Heart right ventricle (tissue), 16 donors: Measurements from ENCODE around the gene PAQR5. TPM values are rescaled to one million over a fixed set of nuclear protein-coding genes. Genes with fewer than 3 reads are reported as not detected.
"Not testable (repeated sequence)": the region's sequence is repeated elsewhere in the genome, so short reads cannot be mapped to it uniquely, and the experiment has no call there.

Source experiments
- ATAC-seq, 8 donors: fragments of 200-7000 bp; cut with Tn5 transposase; one replicate each; pipeline ENCODE4 v1.9.1; 2020; ENCODE audit warnings: mild to moderate bottlenecking in 8 of 8, moderate library complexity in 8 of 8, moderate number of reproducible peaks in 1 of 8
- DNase-seq, 2 donors: peaks; one replicate each; pipeline ENCODE4 v3.0.0-alpha.2; 2020
- H3K27ac ChIP-seq, 10 donors: fragments of 200-600 bp; sonication (generic) in 2 of 10; one replicate each; pipeline versions ENCODE4 v1.5.0 to v1.8.0; 2020 to 2022; ENCODE audit warnings: mild to moderate bottlenecking in 3 of 10
- H3K27me3 ChIP-seq, 7 donors: fragments of 200-600 bp; one replicate each; pipeline ENCODE4 v1.8.0; 2021 to 2022; ENCODE audit warnings: mild to moderate bottlenecking in 2 of 7
- H3K36me3 ChIP-seq, 9 donors: fragments of 200-600 bp; sonication (generic) in 1 of 9; one replicate each; pipeline versions ENCODE4 v1.5.0 to v1.8.0; 2020 to 2022; ENCODE audit warnings: mild to moderate bottlenecking in 2 of 9
- H3K4me1 ChIP-seq, 9 donors: fragments of 200-600 bp; sonication (generic) in 1 of 9; one replicate each; pipeline versions ENCODE4 v1.5.0 to v1.8.0; 2020 to 2022; ENCODE audit warnings: mild to moderate bottlenecking in 4 of 9
- H3K4me3 ChIP-seq, 10 donors: fragments of 200-600 bp; sonication (generic) in 2 of 10; one replicate each; pipeline versions ENCODE4 v1.5.0 to v1.8.0; 2020 to 2022; ENCODE audit warnings: mild to moderate bottlenecking in 7 of 10, moderate library complexity in 2 of 10
- H3K9me3 ChIP-seq, 11 donors: fragments of 200-600 bp in 10 of 11; sonication (generic) in 2 of 11; one replicate each; pipeline versions ENCODE4 v1.5.0 to v1.8.0; 2013 to 2022; ENCODE audit warnings: mild to moderate bottlenecking in 2 of 11, control low read depth in 1 of 11, moderate library complexity in 1 of 11
- WGBS, 2 donors: extraction: QIAGEN DNeasy Blood & Tissue Kit; methylation state at CpG; one replicate each; pipeline ENCODE4 v1.1.7; 2013; ENCODE audit warnings: inconsistent platforms in 1 of 2; 5-methylcytosine and 5-hydroxymethylcytosine counted together
- intact Hi-C, 10 donors: fragments of 100-400 bp; cut with DNase I; formaldehyde crosslinking; loops; one replicate each; pipeline versions ENCODE4 v1.11.1 to v1.14.2; 2022
- polyA plus RNA-seq, 2 donors: library from polyadenylated mRNA; stranded (reverse); fragments of 200-250 nt; gene quantifications; one replicate each; pipeline ENCODE4 v1.2.3, GENCODE V29; 2013
- total RNA-seq, 10 donors: library from RNA; stranded (reverse); fragmentation: NEBNext Ultra II Directional in 3 of 10; extraction: Animal tissue kit (Norgen Biotek cat#: 25700) in 3 of 10; gene quantifications; one replicate each; pipeline versions ENCODE4 v1.2.1 to v1.2.4, GENCODE V29; 2021 to 2023
- TF ChIP-seq, protein P1 (sequence below), 9 donors: fragments of 200-600 bp; sonication (generic) in 2 of 9; IDR thresholded peaks; one replicate each; pipeline versions ENCODE4 v1.5.0 to v1.8.0; 2021 to 2022; ENCODE audit warnings: antibody characterized with exemption in 9 of 9, mild to moderate bottlenecking in 5 of 9, moderate library complexity in 1 of 9
- donor health status: Arrhythmogenic right ventricular cardiomyopathy.
- donor health status: ischemic (EF 13 %, LVEDD 7.1; RV severe dilation, severe dysfunction).
- donor health status: healthy with polysubstance abuse.
- donor health status: DM: no; HTN: yes; CAD: no.
- donor health status: DM: no; HTN: no; CAD: no.
- donor health status: ischemic (EF 25% LVEDD 6.9; RV normal size, moderate dysfunction).
- donor health status: ischemic (EF 25% LVEDD 5.7; RV mildly dilated, moderate dysfunction).
- donor health status: healthy.
- donor health status: DM: yes; HTN: yes; CAD: no.
- donor health status: Ischemic cardiomyopathy.
- donor health status: ischemic (EF 35%, LVEDD 5.7; RV mildly dilated, moderate dysfunction).
- donor health status: nonischemic (EF 11% LVEDD 7.7; RV severe dilation, severe dysfunction).
- donor health status: DM: yes; HTN: yes; CAD: no.
- donor health status: PGD.
- donor health status: ischemic (EF 29% LVEDD 5.4; RV normal size, mild dysfunction).
- donor health status: nonischemic (EF 23%, LVEDD 6.1; RV moderate dilation, normal function).

PAQR5 gene
- total and polyA plus RNA-seq, 12 donors = 0.32 to 1.0 (median 0.60) TPM

DNA sequence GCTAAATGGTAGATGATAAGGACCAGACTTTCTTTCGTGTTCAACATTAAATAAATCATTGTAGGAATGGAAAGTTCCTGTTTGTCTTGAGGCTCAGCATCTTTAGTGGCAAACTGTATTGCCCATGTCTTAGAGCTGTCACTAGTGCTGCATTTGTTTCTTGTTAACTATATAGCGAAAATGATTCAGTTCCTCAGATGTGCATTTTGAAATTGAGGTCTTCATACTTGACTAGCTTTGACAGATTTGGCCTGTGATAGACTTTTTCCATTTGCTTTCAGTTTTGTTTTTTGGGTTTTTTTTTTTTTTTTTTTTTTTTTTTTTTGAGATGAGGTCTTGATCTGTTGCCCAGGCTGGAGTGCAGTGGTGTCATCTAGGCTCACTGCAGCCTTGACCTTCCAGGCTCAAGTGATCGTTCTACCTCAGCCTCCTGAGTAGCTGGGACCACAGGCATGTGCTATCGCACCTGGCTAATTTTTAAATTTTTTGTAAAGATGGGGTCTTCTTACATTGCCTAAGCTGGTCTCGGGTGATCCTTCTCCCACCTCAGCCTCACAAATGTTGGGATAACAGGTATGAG, 144.4 kb downstream of the PAQR5 start:
- TF ChIP-seq, protein P1, sequence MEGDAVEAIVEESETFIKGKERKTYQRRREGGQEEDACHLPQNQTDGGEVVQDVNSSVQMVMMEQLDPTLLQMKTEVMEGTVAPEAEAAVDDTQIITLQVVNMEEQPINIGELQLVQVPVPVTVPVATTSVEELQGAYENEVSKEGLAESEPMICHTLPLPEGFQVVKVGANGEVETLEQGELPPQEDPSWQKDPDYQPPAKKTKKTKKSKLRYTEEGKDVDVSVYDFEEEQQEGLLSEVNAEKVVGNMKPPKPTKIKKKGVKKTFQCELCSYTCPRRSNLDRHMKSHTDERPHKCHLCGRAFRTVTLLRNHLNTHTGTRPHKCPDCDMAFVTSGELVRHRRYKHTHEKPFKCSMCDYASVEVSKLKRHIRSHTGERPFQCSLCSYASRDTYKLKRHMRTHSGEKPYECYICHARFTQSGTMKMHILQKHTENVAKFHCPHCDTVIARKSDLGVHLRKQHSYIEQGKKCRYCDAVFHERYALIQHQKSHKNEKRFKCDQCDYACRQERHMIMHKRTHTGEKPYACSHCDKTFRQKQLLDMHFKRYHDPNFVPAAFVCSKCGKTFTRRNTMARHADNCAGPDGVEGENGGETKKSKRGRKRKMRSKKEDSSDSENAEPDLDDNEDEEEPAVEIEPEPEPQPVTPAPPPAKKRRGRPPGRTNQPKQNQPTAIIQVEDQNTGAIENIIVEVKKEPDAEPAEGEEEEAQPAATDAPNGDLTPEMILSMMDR (IDR thresholded peaks at IDR 0.05) = no peak
- Histone ChIP-seq H3K27me3 (no peaks in the 10 kb centered on the region), H3K9me3 (no peaks in the 10 kb centered on the region), H3K4me3 (no peak overlapping the region), H3K27ac (no peak overlapping the region), H3K36me3 (peaks cover 0 to 42% (median 0%) of the 10 kb centered on the region in 9 donors), H3K4me1 (peaks cover 0 to 11% (median 0%) of the 10 kb centered on the region in 9 donors)
- 90 to 96% methylated on average over 5 of the region's 5 CpGs for WGBS, 2 donors
- DNase-seq (no peak), ATAC-seq (no peak)
- intact Hi-C loops = no loop called here

DNA sequence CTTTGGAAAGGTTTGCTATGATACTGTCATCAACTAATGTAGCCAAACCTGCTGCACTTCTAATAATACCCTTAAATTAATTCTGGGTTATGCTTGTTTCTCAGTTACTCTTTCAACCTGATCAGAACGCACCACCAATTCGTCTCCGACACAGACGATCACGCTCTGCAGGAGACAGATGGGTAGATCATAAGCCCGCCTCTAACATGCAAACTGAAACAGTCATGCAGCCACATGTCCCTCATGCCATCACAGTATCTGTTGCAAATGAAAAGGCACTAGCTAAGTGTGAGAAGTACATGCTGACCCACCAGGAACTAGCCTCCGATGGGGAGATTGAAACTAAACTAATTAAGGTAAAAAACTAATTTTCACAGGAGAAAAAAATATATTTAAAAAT, 146.0 kb downstream of the PAQR5 start:
- no peaks in the 10 kb centered on the region for H3K9me3 ChIP-seq
- no peaks in the 10 kb centered on the region for H3K27me3 ChIP-seq
- H3K4me3 ChIP-seq = no peak overlapping the region
- DNase-seq (no peak), ATAC-seq (no peak)
- peaks cover 0 to 11% (median 0%) of the 10 kb centered on the region in 9 donors for H3K4me1 ChIP-seq
- 96 to 97% methylated on average over 7 of the region's 7 CpGs for WGBS, 2 donors
- H3K36me3 ChIP-seq = peaks cover 0 to 44% (median 0%) of the 10 kb centered on the region in 9 donors
- TF ChIP-seq, protein P1 (IDR thresholded peaks at IDR 0.05) = no peak
- intact Hi-C loops = no loop called here
- no peak overlapping the region for H3K27ac ChIP-seq

DNA sequence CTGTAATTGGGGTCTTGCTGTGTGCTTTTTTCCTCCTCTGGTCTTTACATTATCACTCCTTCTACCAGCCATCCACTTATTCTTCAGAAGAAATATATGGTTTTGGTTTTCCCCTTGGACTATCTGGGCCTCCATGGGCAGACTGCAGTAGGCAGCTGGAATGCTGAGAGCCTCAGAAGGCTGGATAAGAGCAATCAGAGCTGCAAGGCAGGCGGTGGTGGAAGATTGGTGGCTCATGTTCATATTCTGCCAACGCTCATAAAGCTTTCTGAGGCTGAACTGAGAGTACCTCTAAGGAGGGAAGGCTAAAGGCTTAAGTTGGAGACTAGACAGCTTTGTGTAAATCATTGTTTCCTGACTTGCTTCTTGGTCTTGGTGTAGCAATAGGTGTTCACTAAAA, 148.2 kb downstream of the PAQR5 start:
- Histone ChIP-seq H3K36me3 (peaks cover 0 to 36% (median 0%) of the 10 kb centered on the region in 9 donors), H3K4me1 (peaks cover 0 to 17% (median 2%) of the 10 kb centered on the region in 9 donors), H3K27ac (no peak overlapping the region), H3K9me3 (no peaks in the 10 kb centered on the region), H3K27me3 (no peaks in the 10 kb centered on the region), H3K4me3 (no peak overlapping the region)
- WGBS, 2 donors = 50 to 70% methylated on average over 2 of the region's 2 CpGs
- peak in 4 of 8 donors; percentile 45 to 50 (median 46) for ATAC-seq
- DNase-seq = no peak
- TF ChIP-seq, protein P1 (IDR thresholded peaks at IDR 0.05) = no peak
- intact Hi-C loops = no loop called here

DNA sequence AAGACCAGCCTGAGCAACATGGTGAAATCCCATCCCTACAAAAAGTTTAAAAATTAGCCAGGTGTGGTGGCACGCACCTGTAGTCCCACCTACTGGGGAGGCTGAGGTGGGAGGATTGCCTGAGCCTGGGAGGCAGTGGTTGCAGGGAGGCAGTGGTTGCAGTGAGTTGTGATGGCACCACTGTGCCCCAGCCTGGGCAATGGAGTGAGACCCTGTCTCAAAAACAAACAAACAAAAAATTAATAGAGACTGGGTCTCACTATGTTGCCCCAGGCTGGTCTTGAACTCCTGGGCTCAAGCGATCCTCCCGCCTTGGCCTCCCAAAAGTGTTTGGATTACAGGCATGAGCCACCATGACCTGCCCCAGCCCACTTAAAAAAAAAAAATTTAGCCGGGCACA, 151.5 kb downstream of the PAQR5 start:
- 98 to 99% methylated on average over 4 of the region's 4 CpGs for WGBS, 2 donors
- ATAC-seq, H3K4me3 ChIP-seq, H3K9me3 ChIP-seq, DNase-seq, intact Hi-C loops, H3K27me3 ChIP-seq, H3K27ac ChIP-seq: not testable (repeated sequence)
- H3K36me3 ChIP-seq = peaks cover 0 to 49% (median 0%) of the 10 kb centered on the region in 9 donors
- peaks cover 3 to 37% (median 22%) of the 10 kb centered on the region in 9 donors for H3K4me1 ChIP-seq

DNA sequence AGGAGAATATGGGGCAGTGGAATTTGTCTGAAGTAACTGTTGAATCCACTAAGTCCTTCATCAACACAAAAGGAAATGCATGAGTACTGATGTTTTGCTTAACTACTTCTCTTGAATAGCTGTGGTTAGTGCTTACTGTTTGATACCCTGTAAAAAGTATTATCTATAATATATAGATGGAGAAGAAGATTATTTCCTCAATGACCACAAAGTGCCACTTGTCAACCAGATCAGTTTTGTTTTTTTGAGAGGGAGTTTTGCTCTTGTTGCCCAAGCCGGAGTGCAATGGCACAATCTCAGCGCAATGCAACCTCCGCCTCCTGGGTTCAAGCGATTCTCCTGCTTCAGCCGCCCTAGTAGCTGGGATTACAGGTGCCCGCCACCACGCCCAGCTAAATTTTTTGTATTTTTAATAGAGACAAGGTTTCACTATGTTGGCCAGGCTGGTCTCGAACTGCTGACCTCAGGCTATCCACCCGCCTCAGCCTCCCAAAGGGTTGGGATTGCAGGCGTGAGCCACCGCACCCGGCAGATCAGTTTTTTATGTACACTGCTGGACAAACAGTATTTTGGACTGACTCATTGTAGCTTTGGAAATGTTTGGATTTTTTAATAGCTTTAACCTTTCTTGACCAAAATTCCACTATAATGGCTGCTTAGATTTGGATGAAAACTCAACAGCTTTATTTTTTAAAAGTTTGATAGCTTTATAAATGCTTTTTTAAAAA, 152.4 kb downstream of the PAQR5 start:
- no peak for DNase-seq

More for the DNA sequence above, 152.4 kb downstream of the PAQR5 start:
- TF ChIP-seq, protein P1 (IDR thresholded peaks at IDR 0.05) = no peak
- Histone ChIP-seq H3K4me1 (peaks cover 3 to 42% (median 31%) of the 10 kb centered on the region in 9 donors), H3K27ac (peak overlapping the region in 2 of 10 donors; percentile 95 to 97), H3K9me3 (no peaks in the 10 kb centered on the region), H3K27me3 (no peaks in the 10 kb centered on the region), H3K4me3 (peak overlapping the region in 1 of 10 donors; percentile 73), H3K36me3 (peaks cover 0 to 49% (median 7%) of the 10 kb centered on the region in 9 donors)
- intact Hi-C loops = no loop called here
- 96 to 97% methylated on average over 12 of the region's 12 CpGs for WGBS, 2 donors
- ATAC-seq = no peak
